NCI-H1417 treated with DMSO at 0.1 percent for 48 hours (cell line): ENCODE data around the gene PDLIM7.
"Not testable (repeated sequence)": the region's sequence is repeated elsewhere in the genome, so short reads cannot be mapped to it uniquely, and the experiment has no call there.

Source experiments
- DNase-seq: peaks from one replicate; lab custom pipeline; 2025; lab: John Stamatoyannopoulos, UW

PDLIM7 gene, protein sequence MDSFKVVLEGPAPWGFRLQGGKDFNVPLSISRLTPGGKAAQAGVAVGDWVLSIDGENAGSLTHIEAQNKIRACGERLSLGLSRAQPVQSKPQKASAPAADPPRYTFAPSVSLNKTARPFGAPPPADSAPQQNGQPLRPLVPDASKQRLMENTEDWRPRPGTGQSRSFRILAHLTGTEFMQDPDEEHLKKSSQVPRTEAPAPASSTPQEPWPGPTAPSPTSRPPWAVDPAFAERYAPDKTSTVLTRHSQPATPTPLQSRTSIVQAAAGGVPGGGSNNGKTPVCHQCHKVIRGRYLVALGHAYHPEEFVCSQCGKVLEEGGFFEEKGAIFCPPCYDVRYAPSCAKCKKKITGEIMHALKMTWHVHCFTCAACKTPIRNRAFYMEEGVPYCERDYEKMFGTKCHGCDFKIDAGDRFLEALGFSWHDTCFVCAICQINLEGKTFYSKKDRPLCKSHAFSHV

DNA sequence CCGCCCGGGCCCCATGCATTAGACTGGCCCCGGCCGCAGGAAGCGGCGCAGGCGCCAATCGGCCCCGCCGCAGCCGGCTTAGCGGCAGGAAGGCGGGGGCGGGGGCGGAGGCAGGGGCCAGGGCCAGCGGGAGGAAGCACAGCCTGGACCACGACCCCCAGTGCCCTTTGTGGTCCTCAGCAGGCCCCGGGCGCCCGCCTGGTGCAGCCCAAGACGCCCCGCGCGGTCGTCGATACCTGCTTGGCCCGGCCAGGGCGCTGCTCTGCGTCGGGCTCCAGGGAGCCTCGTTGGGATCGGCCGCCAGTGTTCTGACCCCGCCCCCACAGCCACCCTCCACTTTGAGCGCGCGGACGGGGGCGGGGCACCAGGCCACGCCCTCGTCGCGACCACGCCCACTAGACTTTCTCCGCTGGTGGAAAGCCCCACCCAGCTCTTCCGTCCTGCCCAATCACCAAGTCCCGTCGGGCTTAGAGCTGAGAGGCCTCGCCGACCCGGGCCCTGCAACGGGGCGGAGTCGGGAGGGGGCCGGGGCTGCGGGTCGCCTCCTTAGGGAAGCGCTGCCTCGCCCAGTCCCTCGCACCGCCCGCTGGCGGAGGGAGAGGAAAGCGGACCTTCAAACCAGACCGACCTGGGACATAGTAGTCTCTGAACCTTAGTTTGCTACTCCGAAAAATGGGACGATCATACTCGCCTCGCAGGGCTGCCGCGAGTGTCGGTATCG lies at the start of gene PDLIM7:
Gene PDLIM7, minus strand, starts transcription at position 313 of the 721 bp plus-strand sequence. CDS start 1,092 bp downstream, outside the sequence.
- peak; percentile 55 for DNase-seq

DNA sequence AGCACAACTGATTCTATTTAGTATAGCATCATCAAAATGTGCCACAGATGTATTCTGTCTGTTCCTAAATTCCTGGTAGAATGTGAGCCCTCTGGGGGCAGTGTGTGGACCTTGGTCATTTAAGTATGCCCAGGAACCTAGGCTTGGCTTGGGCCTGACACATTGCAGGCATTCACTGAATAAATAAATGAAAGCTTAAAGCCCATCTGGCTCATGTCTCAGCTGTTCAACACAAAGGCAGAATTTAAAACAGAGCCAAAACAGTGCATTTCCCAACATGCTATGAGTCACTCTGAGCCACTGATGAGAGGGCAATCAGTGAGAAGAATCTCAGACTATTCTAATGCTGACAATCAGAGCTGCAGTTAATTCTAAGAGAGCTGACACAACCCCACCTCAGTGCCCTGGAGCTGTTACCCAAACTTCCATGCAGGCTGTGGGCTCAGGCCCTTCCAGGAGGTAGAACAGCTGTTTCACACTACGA lies 48.9 kb upstream of the PDLIM7 start:
- DNase-seq = no peak

DNA sequence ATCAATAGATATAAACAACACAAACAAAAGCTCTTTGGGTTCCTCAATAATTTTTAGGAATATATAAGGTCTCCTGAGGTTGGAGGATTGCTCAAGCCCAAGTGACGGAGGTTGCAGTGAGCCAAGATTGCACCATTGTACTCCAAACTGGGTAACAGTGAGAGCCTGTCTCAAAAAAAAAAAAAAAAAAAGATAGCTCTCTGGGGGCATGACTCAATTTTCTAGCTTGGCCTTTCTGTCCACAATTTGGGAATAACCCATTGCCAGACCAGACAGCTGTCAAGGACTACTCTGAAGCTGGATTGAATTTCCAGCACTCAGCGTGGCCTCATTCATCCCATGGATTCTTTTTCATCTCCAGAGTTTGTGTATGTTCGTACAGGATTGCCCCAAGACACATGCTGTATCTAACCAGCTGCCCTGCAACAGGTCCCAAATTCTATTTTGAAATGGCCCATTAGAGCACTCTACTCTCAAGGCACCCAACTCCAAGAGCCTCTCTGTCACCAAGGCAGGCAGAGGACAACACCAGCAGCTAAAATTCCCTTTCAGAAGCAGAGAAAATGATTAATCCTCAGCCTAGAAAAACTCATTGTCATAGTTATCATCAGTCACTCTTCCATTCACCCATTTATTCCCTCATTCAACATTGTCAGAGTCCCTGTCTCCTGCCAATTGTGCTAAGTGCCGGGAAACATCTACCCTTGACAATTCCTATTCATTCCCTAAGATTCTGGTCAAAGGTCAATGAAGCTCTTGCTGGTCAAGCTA lies 48.3 kb upstream of the PDLIM7 start:
- no peak for DNase-seq

DNA sequence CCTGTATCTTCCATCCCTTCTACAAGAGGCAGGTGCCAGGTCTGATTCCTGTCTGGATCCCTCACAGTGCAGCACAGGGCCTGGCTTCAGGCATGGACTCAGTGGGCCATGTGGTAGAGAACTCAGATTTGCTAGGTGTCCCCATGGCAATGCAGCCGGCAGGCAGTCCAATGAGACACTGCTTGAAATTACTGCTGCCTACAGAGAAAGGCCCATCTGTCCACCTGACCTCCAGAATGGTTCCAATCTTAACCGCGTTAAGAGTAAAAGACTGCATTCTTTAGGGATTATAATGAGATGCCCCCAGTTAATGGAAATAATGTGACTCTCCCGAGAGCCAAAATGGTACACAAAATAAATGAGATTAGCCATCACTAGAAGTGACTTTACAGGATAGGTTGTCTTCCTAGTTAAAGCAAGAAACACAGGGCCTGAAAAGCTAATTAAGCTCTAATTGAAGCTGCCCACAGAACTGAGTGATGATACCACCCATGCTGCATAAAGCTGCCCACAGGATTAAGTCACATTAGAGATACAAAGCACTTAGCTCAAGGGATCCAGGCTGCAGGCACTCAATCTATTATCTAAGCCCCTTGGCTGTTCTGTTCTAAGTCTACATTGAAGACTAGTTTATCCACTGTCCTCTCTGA lies 45.5 kb upstream of the PDLIM7 start:
- no peak for DNase-seq

DNA sequence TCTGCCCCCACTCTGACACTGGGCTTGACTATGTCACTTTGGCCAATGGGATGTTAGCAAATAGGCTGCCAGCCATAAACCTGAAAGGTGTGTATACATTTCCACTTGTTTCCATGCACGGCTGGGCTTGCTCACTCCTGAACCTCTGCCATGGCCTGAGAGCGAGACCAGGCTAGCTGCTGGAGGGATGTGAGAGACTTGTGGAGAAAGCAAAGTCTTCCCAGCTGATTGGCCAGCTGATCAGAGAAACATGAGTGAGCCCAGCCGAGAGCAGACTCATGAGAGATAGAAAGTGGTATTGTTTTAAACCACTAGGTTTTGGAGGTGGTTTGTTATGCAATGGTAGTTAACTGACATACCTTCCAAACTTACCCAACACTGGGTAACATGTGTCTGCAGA lies 43.0 kb upstream of the PDLIM7 start:
- no peak for DNase-seq

DNA sequence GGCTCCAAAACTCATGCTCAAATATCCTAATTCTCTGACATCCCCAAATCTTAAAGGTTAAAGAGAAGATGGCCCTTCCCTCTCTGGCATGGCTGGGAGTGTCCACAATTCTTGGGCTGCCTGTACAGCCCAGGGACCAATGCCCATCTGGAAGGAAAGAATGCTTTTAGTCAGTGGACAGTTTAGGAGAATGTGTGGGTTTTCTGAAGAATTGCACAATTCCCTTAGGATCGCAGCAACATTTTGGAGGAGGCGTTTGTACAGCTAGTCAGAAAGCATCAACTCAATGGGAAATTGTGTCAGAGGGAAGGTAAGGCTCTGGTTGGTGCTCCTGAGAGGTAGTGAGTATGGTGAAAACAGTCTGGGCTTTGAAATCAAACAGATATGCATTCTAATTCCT lies 42.0 kb upstream of the PDLIM7 start:
- DNase-seq = no peak

DNA sequence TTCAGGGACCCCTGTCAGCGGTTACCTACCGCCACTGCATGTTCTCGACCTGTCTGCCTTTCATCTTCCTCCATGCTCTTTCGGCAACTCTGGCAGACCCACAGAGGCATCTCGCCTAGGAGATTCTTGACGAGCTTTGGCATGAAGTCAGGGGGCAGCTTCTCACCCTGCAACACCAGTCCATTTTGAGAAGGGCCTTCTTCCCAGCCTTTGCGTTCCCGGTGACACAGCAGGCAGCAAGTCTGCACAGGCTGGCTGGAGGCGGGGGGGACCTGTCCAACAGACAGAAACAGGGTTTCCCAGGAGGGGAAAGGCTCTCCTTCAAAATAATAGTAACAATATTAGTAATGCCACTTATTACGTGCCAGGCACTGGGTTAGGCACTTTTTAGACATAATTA lies 41.5 kb upstream of the PDLIM7 start:
- no peak for DNase-seq

DNA sequence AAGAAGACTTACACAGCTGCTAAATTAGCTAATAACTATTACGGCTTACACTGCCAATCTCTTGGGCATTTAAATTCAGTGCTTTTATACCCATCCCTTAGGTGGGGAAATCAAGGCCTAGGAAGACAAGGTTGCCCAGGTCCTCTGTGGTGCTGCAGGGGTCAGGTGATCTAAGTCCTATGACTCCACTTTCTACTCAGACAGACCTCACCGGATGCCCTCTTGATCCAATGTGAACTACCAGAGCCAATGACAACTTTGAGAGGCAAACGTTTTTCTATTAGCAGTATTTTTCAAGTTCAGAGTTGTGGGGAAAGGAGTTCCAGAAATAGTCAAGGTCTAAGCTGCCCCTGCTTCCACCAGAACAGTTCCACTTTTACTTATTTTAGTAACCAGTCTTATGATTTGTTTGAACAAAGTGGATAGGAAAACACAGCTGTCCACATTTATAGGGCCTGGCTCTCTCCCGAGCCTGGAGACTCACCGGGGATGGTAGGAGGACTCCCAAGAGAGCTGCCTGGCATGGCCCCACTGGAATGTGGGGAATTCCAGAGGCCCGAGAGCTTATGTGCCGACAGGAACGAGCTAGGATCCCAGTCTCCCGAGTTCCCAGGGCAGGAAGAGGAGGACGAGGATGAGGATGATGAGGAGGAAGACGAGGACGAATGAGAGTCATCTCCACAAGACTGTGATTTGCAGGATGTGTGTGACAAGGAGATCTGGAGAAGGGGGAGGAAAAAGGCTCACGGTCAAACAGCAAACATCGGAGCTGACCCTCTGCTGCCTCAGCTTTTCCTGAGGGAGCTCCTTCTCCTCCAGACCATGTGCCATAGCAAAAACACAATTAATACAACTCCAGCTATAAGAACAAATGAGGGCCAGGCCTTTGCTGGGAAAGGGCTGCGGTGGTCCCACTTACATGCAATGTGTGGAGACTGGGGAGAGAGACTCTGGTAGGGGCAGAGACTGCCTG lies 40.3 kb upstream of the PDLIM7 start:
- DNase-seq = no peak

DNA sequence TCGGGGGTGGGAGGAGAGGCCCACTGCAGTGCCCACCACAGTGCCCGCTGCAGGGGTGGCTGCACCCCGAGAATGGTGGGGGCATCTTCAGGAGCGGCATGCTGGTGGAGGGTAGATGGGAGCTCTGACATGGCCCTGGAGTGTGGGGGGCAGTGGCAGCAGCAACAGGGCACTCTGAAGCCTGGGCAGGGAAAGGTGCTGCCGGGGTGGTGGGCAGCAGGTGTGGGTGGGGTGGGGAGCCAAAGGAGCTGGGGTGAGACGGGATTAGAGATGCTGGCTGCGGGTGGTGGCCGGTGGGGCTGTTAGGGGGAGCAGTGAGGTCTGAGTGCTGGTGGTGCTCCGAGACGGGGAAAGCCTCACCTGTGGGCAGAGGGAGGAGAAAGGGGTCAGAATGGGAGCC lies 39.0 kb upstream of the PDLIM7 start:
- no peak for DNase-seq

DNA sequence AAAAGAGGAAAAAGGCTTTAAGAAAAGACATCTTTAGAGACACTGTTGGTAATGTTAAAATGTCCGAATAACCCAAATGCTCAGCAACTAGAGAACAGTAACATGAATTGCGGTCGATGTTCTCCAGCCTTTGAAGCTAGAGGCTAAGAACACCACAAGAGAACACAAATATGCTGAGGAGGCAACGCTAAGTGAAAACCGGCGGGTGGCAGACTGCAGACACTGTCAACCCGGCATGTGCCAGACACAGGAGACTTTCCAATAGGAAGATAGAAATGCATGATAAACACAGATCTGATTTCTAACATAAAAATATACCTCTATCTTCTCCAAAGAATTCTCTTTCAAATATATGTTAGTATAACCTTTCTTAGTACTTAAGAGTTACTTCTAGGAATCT lies 37.7 kb upstream of the PDLIM7 start:
- DNase-seq = no peak

DNA sequence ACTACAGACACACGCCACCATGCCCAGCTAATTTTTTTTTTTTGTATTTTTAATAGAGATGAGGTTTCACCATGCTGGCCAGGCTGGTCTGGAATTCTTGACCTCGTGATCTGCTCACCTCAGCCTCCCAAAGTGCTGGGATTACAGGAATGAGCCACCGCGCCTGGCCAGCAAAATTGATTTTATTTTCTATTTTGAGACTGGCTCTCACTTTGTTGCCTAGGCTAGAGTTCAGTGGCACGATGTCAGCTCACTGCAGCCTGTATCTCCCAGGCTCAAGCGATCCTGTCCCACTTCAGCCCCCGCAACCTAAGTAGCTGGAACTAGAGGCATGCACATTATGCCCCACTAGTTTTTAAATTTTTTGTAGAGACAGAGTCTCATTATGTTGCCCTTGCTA lies 37.0 kb upstream of the PDLIM7 start:
- DNase-seq = not testable (repeated sequence)

DNA sequence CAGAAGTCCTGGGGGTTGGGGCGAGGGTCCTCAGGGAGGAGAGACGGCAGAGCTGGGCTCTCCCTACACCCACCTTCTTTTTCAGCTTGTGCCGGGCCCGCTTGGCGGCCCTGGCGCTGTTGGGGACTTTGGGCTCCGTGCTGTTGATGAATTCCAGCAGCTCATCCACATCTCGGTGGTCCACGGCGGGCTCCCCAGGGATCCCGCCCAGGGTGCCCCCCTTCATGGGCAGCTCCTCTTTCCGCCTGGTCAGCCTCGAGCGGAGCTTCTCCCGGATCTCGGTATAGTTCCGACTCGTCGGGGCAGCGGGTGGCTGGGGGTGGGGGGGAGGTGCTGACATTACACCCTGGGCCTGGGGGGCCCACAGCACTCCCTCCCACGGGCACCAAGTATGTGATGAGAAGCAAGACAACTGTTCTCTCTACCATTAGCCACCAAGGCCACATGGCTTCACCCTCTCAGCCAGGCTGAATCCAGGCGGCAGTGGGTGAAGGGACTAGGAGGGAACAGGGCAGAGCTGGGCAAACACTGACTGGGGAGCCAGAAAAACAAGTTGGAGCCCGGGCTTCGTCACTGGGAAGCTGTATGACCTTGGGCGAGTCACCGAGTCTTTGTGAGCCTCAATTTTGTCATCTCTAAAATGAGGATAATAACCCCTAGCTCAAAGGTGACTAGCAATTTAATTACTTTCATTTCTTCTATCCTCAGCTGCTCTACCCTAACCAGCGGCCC lies 34.0 kb upstream of the PDLIM7 start:
- DNase-seq = no peak

DNA sequence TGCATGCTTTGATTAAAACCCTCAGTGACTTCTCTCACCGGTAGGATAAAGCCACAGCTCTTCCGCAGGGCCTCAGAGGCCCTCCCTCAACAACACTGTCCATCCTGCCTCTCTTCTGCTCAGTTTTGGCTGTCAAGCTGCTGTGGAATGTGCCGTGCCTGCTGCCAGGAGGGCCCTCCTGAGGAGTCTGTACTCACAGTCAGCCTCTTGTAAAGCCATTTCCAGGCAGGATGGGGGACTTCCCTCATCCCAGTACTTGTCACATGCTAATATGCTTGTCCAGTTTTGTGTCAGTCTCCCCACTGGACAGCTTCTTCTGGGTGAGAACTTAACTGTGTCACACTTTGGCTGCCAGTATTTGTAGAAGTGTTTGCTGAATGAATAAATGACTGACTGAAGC lies 33.2 kb upstream of the PDLIM7 start:
- no peak for DNase-seq

DNA sequence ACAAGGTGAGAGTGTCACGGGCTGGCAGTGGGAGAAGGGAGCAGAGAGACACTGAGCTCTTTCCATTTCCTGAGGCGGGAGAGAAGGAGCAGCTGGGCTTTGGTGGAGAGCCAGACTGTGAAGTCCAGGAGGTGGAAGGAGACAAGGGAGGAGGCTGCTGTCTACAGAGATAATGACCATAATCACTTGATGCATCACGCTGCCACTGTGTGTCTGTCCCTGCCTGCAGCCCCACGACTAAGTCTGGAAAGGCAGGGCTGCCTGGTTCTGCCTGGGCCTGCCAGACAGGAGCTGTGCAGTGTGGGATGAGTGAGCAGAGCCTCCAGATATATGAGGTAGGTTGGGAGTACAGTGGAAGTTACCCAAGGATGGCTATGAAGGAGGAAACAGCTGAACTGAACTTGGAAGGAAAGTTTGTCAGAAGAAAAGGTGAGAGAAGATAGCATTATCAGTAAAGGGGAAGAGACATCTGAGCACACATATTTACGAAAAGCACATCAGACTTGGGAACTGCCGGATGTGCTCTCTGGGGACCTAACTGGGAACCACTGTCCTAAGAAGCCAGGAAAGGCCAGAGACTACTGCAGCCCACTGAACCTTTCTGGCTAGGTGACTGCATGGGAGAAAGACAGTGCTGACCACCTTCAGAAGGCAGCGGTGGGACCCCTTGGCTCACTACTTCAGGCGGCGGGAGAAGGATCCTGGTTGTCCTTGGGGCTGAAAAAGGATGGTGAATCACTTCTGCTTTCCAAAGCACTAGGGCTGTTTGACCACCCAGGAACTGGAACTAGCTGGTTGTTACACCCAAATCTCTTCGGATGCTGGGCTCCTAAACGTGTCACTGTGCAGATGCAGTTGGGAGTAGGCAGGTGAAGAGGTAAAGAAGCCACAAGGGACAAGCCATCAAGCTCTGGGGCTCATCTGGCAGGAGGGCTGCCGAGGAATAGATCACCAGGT lies 32.1 kb upstream of the PDLIM7 start:
- DNase-seq = no peak

DNA sequence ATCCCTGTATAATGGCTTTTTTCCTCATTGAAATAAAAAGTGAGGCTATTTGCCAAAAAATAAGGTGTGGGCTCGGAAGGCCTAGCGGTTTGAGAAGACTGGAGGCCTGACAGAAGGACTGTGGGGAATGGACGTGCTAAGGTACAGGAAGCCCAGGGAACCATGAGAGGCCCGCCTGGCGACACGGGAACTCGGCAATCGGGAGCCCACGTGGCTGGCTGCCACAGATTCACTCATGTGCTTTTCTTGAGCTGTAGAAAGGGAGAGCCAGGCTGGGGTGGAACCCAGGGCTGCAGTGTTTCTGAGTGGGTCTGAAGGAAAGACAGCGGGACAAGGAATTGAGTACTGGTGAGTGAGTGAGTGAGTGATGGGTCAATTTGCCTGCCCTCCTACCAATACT lies 31.2 kb upstream of the PDLIM7 start:
- DNase-seq = no peak

DNA sequence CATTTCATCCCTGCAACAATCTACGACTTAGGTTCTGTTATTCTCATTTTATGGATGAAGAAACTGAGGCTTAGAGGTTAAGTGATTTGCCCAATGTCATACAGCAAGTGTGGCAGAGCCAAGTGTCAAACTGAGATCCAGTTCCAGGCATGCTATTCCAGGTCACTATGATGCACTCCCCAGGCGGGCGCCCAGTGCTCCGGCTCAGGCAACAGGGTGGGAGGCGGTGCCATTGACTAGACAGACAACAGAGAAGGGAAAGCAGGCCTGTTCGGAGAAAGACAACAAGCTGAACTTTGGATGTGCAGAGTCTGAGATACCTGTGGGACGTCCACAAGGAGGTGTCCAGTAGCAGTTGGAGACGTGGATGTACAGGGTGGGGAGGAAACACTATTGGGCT lies 30.2 kb upstream of the PDLIM7 start:
- DNase-seq = no peak

DNA sequence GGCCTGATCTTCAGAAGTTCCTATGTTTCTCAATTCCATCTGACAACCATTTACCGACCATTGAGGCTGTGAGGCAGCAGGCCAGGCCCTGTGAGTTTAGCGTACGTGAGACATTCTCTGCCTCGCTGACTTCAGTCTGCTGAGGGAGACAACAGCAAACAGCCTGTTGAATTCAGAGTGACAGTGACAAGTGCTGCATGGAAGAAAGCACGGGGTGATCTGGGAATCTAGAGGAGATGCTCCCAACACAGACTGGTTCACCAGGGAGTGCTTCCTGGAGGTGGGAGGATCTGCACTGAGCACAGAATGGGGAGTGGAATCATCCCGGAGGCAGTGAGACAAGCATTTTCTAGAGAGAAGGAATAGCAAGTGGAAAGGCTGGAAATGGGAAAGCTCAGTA lies 29.4 kb upstream of the PDLIM7 start:
- no peak for DNase-seq

DNA sequence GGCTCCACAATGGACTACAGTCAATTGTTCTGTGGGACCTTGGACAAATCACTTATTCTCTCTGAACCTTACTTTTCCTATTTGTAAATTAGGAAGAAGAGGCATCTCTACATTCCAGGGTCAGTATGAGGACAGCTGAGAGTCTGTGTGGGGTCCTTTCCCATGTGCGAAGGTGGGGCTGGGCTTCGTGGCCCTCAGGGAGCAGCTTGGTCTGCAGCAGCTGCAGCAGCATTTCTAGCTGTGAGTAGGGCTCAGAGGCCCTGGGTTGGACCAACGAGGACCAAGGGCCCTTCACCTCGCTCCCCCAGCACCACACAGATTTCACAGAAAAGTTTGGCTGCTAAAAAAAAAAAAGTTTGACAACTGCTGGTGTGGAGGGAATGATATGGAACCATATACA lies 28.8 kb upstream of the PDLIM7 start:
- DNase-seq = no peak
